ENCODE results near the gene SLC23A2.

- TF ChIP-seq CTCF (IDR thresholded peaks at IDR 0.05; ENCODE audit: low read depth, low read length, missing input control) (no peak), YY1 (IDR thresholded peaks at IDR 0.05) (no peak)
Measured at GRCh38 chr20:4979841-4980410, 21.4 kb downstream of the SLC23A2 start.

Measured in liver (tissue), 2 donors.